M059J (cell line): ENCODE measurements around the gene AGTR1. TPM values are rescaled to one million over a fixed set of nuclear protein-coding genes. Genes with fewer than 3 reads are reported as not detected.
"Not testable (repeated sequence)": the region's sequence is repeated elsewhere in the genome, so short reads cannot be mapped to it uniquely, and the experiment has no call there.

Experiments
- DNase-seq: peaks from one replicate; pipeline ENCODE4 v3.0.0-alpha.2; 2012; ENCODE audit warnings: low read depth
- total RNA-seq: library from RNA; depleted of rRNA; stranded (reverse); fragments of >200 nt; shearing (Covaris generic); gene quantifications from 2 replicates; pipeline ENCODE4 v1.2.3, GENCODE V29; 2014; rRNA removed

AGTR1 gene
- total RNA-seq, 1 experiment from 2014 or later = not detected

DNA sequence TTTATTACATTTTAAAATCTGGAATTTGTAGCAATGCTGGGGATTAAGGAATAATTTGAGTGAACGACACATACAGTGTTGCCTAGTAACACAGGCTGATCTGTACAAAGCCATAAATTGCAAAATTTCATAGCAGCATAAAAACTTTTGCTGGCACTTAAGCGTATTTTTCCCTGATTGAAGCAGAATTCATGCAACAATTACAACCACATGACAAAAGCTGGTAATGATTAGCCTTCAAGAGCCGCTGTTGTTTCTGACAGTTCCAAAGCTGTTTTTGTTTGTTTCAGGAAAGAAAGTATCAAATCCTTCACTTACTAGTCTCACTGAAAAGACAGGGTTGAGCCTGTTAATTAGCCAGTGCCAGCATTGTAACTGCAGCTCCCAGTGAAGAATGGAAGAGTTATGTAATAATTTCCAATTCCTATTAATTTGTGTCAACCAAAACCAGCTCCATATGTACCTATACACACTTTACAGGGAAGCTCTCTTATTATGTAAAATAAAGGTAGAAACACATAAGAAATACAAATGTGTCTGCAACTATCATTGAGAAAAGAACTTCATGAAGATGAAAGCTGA lies 60.7 kb downstream of the AGTR1 start:
- no peak for DNase-seq

DNA sequence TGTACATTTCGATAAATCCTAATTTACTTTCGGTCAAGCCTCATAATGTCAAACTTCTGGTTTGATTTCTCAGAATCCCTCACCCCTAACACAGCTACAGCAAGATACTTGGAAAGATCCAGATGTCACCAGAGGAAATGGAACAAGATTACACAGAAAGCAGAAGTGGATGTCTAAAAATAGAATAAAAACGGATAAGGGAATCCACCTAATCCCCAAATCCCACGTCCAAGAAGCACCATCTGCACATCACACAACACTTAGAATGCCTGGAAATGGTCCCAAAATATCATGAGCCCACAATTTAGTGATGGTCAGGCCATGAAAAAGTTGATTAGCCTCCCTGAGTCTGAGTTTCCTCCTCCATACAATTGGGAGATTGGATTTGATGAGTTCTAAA lies 61.7 kb downstream of the AGTR1 start:
- no peak for DNase-seq

DNA sequence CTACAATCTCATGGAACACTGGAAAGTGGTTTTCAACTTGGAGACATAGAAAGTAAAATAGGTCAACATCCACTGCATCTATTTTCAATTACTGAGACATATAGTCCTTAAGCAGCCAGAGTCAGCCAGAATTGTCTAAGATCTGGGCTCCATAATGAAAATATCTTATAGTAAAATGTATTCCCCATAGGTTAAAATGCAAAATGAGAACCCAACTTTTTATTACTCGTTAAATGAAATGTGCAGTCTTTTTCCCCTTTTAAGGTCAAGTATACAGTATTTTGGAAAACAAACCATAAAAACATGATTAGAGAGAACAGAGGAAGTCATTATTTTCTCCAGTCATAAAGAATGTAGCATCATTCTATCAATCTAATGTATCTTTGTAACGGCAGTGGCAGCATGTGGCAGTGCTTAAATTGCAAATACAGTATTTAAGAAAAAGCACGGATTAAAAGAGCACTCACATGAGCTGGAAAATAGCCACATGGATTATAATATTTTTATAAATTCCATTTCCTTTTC lies 65.5 kb downstream of the AGTR1 start:
- DNase-seq = no peak

DNA sequence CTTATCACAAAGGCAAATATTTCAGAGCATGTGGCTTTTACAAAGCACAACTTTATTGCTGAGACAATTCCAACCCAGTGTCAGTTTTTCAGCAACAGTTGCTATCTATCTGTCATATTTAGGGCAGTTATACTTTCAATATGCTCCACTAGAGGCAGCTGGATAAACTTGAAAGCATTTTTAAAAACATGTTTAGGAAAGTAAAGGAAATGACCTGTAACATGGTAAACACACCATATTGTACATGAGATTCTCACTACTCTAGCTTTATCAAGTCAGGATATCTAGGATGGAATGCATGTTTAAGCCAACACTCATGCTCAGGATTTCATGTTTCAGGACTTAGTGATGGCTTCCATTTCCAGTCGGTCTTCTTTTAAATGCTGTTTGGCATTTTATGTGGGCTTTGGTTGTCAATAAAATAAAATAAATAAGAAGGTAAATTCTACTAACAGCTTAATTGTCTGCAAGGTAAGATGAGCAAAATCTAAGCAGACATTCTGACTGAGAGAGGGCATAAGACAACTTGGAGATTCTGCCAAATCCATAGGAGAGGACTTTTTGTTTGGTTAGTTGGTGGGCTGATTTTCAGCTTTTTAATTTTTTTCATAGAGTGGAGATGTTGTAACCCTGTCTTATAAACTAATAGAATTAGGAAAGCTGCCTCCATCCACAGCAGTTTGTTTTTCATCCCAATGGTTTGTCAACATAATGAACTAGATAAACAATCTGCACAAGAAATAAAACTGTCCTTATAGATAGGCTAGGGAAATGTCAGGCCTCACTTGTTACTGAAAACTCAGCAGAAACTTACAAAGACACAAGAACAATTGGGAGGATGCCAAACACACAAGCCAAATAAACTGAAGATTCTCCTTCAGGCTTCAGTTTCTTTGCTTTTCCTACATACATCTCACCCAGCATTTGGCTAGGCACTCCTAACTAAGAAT lies 66.6 kb downstream of the AGTR1 start:
- no peak for DNase-seq

DNA sequence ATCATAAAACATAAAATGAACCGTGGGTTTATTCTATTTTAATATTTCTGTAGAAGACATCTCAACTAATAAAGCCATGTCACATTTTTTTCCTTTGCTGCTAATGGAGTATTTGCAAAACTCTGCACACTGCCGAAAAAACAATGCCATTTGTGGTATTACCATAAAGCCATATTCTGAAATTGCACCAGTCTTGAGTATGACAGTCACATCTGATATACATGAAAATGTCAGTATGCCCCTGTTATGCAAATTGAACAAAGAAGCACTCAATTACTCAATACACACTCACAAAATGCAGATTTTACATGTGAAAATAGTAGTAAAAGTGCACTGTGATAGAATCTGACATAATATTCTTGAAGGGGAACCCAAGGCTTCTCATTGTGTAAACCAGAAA lies 74.7 kb downstream of the AGTR1 start:
- DNase-seq = no peak

DNA sequence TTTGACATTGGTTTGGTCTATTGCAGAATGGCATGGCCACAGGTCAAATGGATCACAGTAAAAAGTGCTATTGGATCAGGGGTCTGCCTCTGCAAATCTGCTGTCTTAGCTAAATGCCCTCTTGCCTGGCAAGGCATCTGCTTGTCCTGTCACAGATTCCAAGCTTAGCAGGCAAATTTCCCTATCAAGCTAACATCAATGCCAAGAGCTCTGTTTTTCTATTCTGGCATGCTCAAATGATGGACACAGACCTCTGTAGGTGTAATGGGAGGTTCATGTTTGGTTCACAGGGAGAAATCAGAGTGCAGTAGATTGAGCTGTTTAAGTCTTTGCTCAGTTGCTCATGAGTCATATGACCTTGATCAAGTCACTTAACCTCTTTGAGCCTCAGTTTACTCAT lies 75.1 kb downstream of the AGTR1 start:
- no peak for DNase-seq

DNA sequence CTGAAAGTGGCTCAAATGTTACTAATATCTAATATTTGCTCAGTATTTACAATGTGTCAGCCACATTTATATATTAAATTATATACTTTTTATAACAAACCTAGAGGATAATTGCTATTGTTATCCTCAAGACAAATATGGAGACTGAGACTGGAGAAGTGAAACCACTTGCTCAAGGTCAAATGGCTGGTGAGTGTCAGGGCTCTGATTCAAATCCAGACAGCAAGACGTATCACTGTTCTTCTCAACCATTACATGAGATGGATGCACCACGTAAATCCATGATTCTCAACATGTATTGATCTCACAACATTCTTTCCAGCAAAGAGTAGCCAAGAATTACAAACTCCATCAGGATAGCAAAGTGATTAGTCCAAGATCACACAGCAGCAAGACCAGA lies 76.1 kb downstream of the AGTR1 start:
- DNase-seq = no peak

DNA sequence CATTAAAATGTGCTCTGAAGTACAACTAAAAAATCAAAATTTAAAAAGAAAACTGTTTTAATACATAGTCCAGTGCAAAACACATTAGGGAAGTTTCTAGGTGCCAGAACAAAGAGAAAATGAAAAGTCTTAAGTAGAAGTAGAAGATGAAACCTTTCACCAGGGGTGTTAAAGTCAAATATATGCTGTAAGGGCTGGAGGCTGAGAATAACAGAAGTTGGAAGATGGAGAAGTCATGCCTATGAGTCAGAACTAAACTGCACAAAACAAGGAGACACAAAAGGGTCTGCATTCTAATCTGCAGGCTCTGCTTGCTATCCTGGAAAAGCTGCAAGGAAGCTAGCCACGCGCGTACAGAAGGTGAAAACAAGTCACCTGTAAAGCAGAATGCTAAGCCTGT lies 81.2 kb downstream of the AGTR1 start:
- DNase-seq = no peak

DNA sequence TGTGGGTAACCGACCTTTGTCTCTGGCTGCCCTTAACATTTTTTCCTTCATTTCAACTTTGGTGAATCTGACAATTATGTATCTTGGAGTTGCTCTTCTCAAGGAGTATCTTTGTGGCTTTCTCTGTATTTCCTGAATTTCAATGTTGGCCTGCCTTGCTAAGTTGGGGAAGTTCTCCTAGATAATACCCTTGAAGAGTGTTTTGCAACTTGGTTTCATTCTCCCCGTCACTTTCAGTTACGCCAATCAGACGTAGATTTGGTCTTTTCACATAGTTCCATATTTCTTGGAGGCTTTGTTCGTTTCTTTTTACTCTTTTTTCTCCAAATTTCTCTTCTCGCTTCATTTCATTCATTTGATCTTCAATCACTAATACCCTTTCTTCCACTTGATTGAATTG lies 87.3 kb downstream of the AGTR1 start:
- not testable (repeated sequence) for DNase-seq

DNA sequence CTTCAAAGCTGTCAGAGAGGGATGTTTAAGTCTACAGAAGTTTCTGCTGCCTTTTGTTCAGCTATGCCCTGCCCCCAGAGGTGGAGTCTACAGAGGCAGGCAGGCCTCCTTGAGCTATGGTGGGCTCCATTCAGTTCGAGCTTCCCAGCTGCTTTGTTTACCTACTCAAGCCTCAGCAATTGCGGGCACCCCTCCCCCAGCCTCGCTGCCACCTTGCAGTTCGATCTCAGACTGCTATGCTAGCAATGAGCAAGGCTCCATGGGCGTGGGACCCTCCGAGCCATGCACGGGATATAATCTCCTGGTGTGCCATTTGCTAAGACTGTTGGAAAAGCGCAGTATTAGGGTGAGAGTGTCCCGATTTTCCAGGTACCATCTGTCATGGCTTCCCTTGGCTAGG lies 88.5 kb downstream of the AGTR1 start:
- DNase-seq = not testable (repeated sequence)

DNA sequence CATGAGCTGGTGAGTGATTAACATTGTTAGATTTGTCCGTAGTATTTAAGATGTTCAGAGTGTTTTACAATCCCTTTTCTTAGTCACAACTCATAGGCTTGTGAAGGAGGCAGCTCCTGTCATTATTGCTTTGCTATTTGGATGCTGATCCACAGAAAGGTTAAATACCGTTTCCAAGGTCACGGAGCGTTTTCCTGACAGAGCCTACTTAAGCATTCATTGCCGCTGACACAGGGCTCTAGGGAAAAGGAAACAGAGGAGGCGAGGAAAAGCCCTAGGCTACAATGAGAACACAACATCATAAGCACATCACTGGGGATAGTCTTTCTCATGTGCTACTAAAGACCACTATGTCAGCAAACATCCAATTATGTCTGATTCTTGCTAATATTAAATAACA lies 91.4 kb downstream of the AGTR1 start:
- DNase-seq = peak; percentile 22

DNA sequence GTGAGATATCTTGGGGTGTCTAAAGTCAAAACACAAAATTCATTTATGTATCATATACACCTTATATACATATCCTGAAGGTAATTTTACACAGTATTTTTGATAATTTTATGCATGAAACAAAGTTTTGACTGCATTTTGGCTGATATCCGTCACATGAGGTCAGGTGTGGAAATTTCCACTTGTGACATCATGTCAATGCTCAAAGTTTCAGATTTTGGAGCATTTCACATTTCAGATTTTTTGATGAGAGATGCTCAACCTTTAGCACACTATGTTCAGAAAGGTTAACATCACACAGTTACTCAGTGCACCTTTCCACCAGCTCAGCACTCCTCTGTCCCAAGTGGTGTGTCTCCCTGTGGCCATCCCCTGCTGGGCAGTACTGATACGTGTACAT lies 92.2 kb downstream of the AGTR1 start:
- DNase-seq = no peak

DNA sequence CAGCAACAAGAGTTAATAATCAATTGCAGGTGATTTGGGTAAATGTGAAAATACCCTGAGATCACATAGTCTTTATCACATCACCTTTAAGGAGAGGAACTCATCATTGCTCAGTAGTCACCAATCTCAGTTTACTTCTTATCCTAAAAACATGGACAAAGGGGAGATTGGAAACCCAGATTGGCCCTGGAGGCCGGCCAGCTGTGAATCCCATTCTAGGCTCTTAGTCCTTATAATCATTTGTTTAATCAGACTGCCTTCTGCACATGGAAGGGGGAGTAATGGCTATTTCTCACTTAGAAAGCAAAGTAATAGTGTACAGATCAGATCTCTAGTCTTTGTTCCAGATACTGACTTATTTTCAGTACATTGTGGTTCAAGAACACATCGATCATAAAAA lies 92.7 kb downstream of the AGTR1 start:
- DNase-seq = no peak

DNA sequence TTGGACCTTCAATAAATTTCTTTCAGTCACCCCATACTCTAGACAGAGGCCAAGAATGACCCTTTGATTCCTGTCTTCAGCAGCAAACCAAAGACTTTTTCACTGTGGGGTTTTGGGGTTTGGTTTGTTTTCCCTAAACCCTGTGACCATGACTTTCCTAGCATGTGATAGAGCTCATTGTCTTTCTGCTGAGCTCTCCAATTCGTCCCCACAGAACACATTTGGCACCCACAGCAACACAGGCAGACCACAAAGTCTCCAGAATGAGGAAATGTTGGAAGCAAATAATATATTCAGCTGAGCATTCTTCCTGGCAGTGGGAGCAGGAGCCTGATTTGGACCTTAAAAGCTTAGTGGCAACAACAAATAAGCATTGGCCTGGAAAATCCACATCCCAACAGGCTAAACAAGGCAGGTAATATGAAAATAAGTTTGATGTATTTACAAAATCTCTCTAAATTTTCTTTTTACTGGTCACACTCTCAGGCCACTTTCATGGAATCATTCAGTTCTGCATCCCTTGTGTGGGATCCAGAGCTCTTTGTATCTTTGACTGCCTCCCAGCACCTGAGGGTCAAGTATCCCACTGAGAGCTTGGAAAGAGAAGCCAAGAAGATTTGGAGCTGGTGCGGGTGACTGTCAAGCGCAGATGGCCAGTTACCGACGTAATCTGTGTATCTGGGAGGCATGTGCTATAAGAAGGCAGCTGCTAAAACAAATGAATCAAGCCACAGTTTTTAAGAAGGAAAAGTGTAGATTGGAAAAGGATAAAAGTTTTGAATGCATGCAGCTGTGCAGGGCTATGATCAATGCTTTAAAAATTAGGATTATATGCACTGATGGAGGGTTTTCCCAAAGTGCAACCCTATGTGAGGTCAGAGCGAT lies 93.4 kb downstream of the AGTR1 start:
- no peak for DNase-seq

DNA sequence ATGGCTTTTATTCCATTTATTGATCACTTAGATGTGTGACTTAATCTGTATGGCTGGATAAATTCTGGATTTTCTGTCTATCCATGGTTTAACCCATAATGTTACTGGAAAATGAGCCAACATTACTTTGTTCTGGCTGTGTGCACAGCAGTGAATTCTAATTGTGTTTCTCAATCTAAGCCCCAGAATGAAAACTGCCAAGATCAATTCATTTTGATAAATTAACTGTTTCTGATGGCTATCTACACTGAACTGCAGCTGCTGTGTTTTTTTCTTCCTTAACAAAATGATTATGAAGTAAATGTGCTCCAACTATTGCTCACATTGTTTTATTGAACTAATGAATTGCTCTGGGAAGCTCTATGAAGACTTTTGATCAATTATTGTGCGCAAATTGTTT lies 94.2 kb downstream of the AGTR1 start:
- DNase-seq = no peak

DNA sequence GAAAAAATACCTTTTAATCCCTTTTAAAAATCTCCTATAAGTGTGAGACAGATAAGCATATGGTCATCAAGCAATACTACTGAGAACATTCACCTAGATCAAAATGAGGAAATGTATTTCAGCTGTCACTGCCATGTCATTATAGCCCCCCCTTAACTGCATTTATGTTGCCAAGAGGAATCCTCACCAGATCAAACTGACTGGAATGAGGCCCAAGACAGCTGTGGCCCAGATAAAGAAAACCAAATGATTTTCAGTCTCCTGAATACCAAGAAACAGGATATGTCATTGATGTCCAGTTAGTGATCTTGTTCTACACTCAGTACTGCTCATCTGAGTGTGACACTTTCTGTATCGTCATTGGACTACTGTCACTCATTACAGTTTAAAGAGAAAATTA lies 94.8 kb downstream of the AGTR1 start:
- no peak for DNase-seq

Other genes with a start within 250 kb of the AGTR1 start
- gene CPB1, start 129.9 kb downstream of the AGTR1 start, total RNA-seq = not detected in 2 replicates
- 0.17 and 0.30 TPM in 2 replicates for gene CPA3, start 167.4 kb downstream of the AGTR1 start, total RNA-seq